DOHH2 (cell line): Measurements from ENCODE around the gene CASZ1.

Experiments used
- CTCF ChIP-seq: fragments of 200-600 bp; sonication (generic); IDR thresholded peaks from one replicate; pipeline ENCODE4 v1.5.1; 2014; ENCODE audit warnings: antibody characterized with exemption, mild to moderate bottlenecking, low read depth, low read length; ENCODE audit not compliant: poor library complexity, severe bottlenecking
- EZH2phosphoT487 ChIP-seq: fragments of 200-600 bp; sonication (generic); IDR thresholded peaks from 2 replicates; pipeline ENCODE4 v1.6.1; 2017; ENCODE audit warnings: borderline replicate concordance, mild to moderate bottlenecking, antibody characterized with exemption, low read length, moderate library complexity, mixed read lengths

DNA sequence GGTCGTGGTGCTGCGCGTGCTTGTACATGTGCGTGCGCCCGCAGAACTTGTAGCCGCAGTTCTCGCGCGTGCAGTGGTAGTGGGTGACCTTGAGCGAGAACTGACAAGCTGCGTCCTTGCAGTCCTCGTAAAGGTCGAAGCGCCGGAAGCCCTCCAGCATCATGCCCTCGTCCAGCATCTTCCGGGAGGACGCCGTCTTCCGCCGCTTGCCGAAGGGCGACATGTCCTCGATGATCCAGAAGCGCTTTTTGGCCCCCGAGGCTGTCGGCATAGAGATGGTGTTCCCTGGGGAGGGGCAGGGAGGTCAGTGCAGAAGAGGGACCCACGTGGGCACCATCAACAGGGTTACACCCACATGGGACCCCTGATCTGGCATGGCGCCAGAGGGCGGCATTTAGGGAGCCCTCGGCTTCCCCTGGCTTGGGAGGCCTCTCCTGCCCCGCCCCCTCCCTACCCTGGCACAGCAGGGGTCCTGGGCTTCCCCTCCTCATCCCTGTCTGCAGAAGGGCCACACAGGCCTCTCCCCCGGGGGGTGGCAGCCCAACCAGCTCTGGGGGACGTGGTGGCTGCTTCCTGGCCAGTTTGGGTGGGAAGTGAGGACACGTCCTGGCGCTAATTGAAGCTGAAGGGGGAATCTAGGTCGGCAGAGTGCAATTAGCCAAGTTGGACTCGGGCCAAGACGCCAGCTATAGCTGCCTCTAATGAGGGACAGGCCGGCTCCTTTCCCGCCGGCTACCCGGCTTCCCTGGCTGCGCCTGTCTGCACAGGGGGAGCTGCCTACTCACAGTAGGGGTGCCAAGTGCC is 156.5 kb downstream of the CASZ1 start:
- no peak for TF ChIP-seq CTCF
- no peak for TF ChIP-seq EZH2phosphoT487
